H9 (cell line): Measurements from ENCODE around the gene GPR176. TPM values are rescaled to one million over a fixed set of nuclear protein-coding genes. Genes with fewer than 3 reads are reported as not detected.
A peak's percentile ranks its signal among the peaks of the same experiment; 100 is the strongest.

Experiments used
- DNase-seq: peaks from one replicate; pipeline ENCODE4 v3.0.0-alpha.2; 2017
- H2AFZ ChIP-seq: one replicate; pipeline ENCODE4 v1.6.1; 2013; ENCODE audit warnings: mild to moderate bottlenecking, low read length, control low read depth, moderate library complexity
- H2AK5ac ChIP-seq: 2 replicates; pipeline ENCODE4 v1.6.1; 2013; ENCODE audit warnings: low read length, control low read depth, mixed read lengths; ENCODE audit not compliant: insufficient read length
- H2BK120ac ChIP-seq: one replicate; pipeline ENCODE4 v1.6.1; 2013; ENCODE audit warnings: low read depth, mild to moderate bottlenecking, low read length, control low read depth, inconsistent platforms; ENCODE audit not compliant: poor library complexity, severe bottlenecking
- H2BK12ac ChIP-seq: 2 replicates; pipeline ENCODE4 v1.6.1; 2013; ENCODE audit warnings: low read length, control low read depth, mixed read lengths, low read depth; ENCODE audit not compliant: insufficient read length
- H2BK15ac ChIP-seq: 2 replicates; pipeline ENCODE4 v1.6.1; 2013; ENCODE audit warnings: low read depth, low read length, control low read depth
- H2BK20ac ChIP-seq: one replicate; pipeline ENCODE4 v1.6.1; 2013; ENCODE audit warnings: low read depth, mild to moderate bottlenecking, low read length, control low read depth, inconsistent platforms; ENCODE audit not compliant: poor library complexity, severe bottlenecking
- H2BK5ac ChIP-seq: 2 replicates; pipeline ENCODE4 v1.6.1; 2013; ENCODE audit warnings: low read length, control low read depth, mixed read lengths; ENCODE audit not compliant: insufficient read length
- H3K14ac ChIP-seq: 2 replicates; pipeline ENCODE4 v1.6.1; 2013; ENCODE audit warnings: low read length, control low read depth; ENCODE audit not compliant: insufficient read depth
- H3K18ac ChIP-seq: 2 replicates; pipeline ENCODE4 v1.6.1; 2013; ENCODE audit warnings: low read depth, mild to moderate bottlenecking, mixed read lengths, low read length, control low read depth; ENCODE audit not compliant: insufficient read length
- H3K23ac ChIP-seq: 2 replicates; pipeline ENCODE4 v1.6.1; 2013; ENCODE audit warnings: low read length, control low read depth, mixed read lengths, low read depth; ENCODE audit not compliant: insufficient read length
- H3K23me2 ChIP-seq: 2 replicates; pipeline ENCODE4 v1.6.1; 2013; ENCODE audit warnings: low read depth, mild to moderate bottlenecking, mixed read lengths, low read length, control low read depth; ENCODE audit not compliant: insufficient read length, poor library complexity, severe bottlenecking
- H3K27ac ChIP-seq: 2 replicates; pipeline ENCODE4 v1.5.1; 2013; ENCODE audit warnings: low read length, control low read depth, mixed read lengths, low read depth; ENCODE audit not compliant: insufficient read length
- H3K27me3 ChIP-seq: 2 replicates; pipeline ENCODE4 v1.6.1; 2013; ENCODE audit warnings: low read length, control low read depth, inconsistent platforms; ENCODE audit not compliant: insufficient read depth
- H3K4ac ChIP-seq: 2 replicates; pipeline ENCODE4 v1.6.1; 2013; ENCODE audit warnings: low read depth, mild to moderate bottlenecking, control low read depth, inconsistent platforms, low read length, moderate library complexity
- H3K4me1 ChIP-seq: 2 replicates; pipeline ENCODE4 v1.6.1; 2013; ENCODE audit warnings: low read length, control low read depth, inconsistent platforms; ENCODE audit not compliant: insufficient read depth
- H3K4me2 ChIP-seq: 2 replicates; pipeline ENCODE4 v1.6.1; 2013; ENCODE audit warnings: low read length, control low read depth, mixed read lengths; ENCODE audit not compliant: insufficient read length, insufficient read depth
- H3K56ac ChIP-seq: 2 replicates; pipeline ENCODE4 v1.6.1; 2013; ENCODE audit warnings: low read depth, mild to moderate bottlenecking, mixed read lengths, low read length, control low read depth; ENCODE audit not compliant: insufficient read length
- H3K79me1 ChIP-seq: 2 replicates; pipeline ENCODE4 v1.6.1; 2013; ENCODE audit warnings: low read depth, mild to moderate bottlenecking, moderate library complexity, low read length, control low read depth, inconsistent platforms; ENCODE audit not compliant: insufficient read depth, poor library complexity, severe bottlenecking
- H3K79me2 ChIP-seq: 2 replicates; pipeline ENCODE4 v1.6.1; 2013; ENCODE audit warnings: low read length, control low read depth, inconsistent platforms; ENCODE audit not compliant: insufficient read depth
- H3K9ac ChIP-seq: 2 replicates; pipeline ENCODE4 v1.6.1; 2013; ENCODE audit warnings: low read length, control low read depth, mixed read lengths; ENCODE audit not compliant: insufficient read length; ENCODE audit errors: extremely low read depth
- H3K9me3 ChIP-seq: one replicate; pipeline ENCODE4 v1.6.1; 2013; ENCODE audit warnings: low read depth, low read length, inconsistent platforms; ENCODE audit not compliant: control insufficient read depth
- H3T11ph ChIP-seq: one replicate; pipeline ENCODE4 v1.6.1; 2013; ENCODE audit warnings: mild to moderate bottlenecking, low read length, control low read depth, inconsistent platforms
- H4K20me1 ChIP-seq: one replicate; pipeline ENCODE4 v1.6.1; 2013; ENCODE audit not compliant: control insufficient read depth, insufficient read length, insufficient read depth
- H4K5ac ChIP-seq: 2 replicates; pipeline ENCODE4 v1.6.1; 2013; ENCODE audit warnings: low read depth, mild to moderate bottlenecking, mixed read lengths, low read length, control low read depth; ENCODE audit not compliant: insufficient read length
- H4K8ac ChIP-seq: replicated peaks from 2 replicates; pipeline ENCODE4 v1.6.1; 2013; ENCODE audit warnings: low read length, control low read depth, mixed read lengths, low read depth; ENCODE audit not compliant: insufficient read length
- H4K91ac ChIP-seq: 2 replicates; pipeline ENCODE4 v1.6.1; 2013; ENCODE audit warnings: low read depth, mild to moderate bottlenecking, moderate library complexity, mixed read lengths, low read length, control low read depth; ENCODE audit not compliant: insufficient read length
- H3K27ac Mint-ChIP-seq, 3 experiments: 2 replicates in 2 of 3; 3 replicates in 1 of 3; pipeline ENCODE4 v1.8.0; 2020 to 2021; ENCODE audit warnings: mixed read lengths in 3 of 3, mild to moderate bottlenecking in 1 of 3, moderate library complexity in 1 of 3
- H3K27me3 Mint-ChIP-seq: 2 replicates; pipeline ENCODE4 v1.8.0; 2021; ENCODE audit warnings: low read depth, mild to moderate bottlenecking, moderate library complexity, mixed read lengths
- H3K36me3 Mint-ChIP-seq, 3 experiments: 2 replicates in 2 of 3; 3 replicates in 1 of 3; pipeline ENCODE4 v1.8.0; 2020 to 2021; ENCODE audit warnings: low read depth in 3 of 3, mixed read lengths in 3 of 3; ENCODE audit not compliant: insufficient read depth in 1 of 3
- H3K4me1 Mint-ChIP-seq, 2 experiments: 2 replicates each; pipeline ENCODE4 v1.8.0; 2020; ENCODE audit warnings: mixed read lengths in 2 of 2
- H3K4me3 Mint-ChIP-seq, 2 experiments: 2 replicates in 1 of 2; 3 replicates in 1 of 2; pipeline ENCODE4 v1.8.0; 2020 to 2021; ENCODE audit warnings: mild to moderate bottlenecking in 2 of 2, mixed read lengths in 2 of 2, moderate library complexity in 1 of 2
- H3K9me3 Mint-ChIP-seq, 2 experiments: 2 replicates in 1 of 2; 3 replicates in 1 of 2; pipeline ENCODE4 v1.8.0; 2020; ENCODE audit warnings: mild to moderate bottlenecking in 2 of 2, mixed read lengths in 2 of 2, moderate library complexity in 1 of 2
- WGBS: extraction: QIAGEN DNeasy Blood & Tissue Kit; methylation state at CpG from one replicate; pipeline ENCODE4 v1.1.7; 2013; ENCODE audit warnings: missing lambda C conversion rate, low lambda C conversion rate, mixed read lengths; ENCODE audit not compliant: insufficient read length; ENCODE audit errors: extremely low coverage; 5-methylcytosine and 5-hydroxymethylcytosine counted together
- total RNA-seq: library from RNA; stranded (reverse); gene quantifications from 2 replicates; pipeline ENCODE4 v1.2.1, GENCODE V29; 2021
- TF ChIP-seq, protein P1 (sequence below): fragments of 200-600 bp; sonication (generic); conservative IDR thresholded peaks from 3 replicates; pipeline ENCODE4 v1.8.0; 2021; ENCODE audit warnings: antibody characterized with exemption, mild to moderate bottlenecking

GPR176 gene
- total RNA-seq, 1 experiment from 2014 or later = 132 TPM

DNA sequence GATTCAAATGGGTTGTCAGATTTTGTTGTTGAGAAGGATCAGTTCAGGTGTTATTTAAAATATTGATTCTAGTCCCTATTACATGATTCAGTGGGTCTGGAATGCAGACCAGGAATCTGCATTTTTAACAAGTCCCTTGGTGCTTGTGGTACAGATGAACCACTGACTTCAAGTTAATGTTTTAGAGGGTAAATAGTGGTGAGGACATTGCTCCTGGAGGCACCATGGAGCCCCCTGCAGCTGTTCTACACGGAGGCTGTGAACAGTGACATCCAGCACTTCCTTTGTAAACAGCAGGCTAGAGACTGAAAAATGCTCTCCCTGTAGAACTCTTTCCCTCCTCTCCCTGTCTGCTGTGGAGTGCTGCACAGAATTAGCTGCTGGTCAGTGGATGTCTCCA, 132.6 kb downstream of the GPR176 start:
- Mint-ChIP-seq H3K36me3 (peaks cover 0 to 4% (median 0%) of the 10 kb centered on the region in 3 experiments; a peak in 1 of 7 replicates), H3K27me3 (no peaks in the 10 kb centered on the region), H3K4me3 (no peak overlapping the region), H3K9me3 (no peaks in the 10 kb centered on the region), H3K27ac (peak overlapping the region in 2 of 3 experiments; percentile 70 to 90; a peak in 2 of 7 replicates), H3K4me1 (peaks cover 67 to 68% of the 10 kb centered on the region in 2 experiments)
- no peak overlapping the region for H2BK120ac ChIP-seq
- no peak overlapping the region for H2BK5ac ChIP-seq
- H3K4me2 ChIP-seq = no peak overlapping the region
- no peak overlapping the region for H2BK12ac ChIP-seq
- H4K91ac ChIP-seq = no peak overlapping the region
- no peak overlapping the region for H3K14ac ChIP-seq
- H2AFZ ChIP-seq = no peak overlapping the region
- no peak overlapping the region for H2BK15ac ChIP-seq
- no peaks in the 10 kb centered on the region for H3K27me3 ChIP-seq
- no peak overlapping the region for H2AK5ac ChIP-seq
- no peaks in the 10 kb centered on the region for H3K9me3 ChIP-seq
- H3K23me2 ChIP-seq = peaks cover 6% of the 10 kb centered on the region
- DNase-seq = no peak
- H3K23ac ChIP-seq = no peak overlapping the region
- no CpG with 5 or more reads among the region's 1 CpG for WGBS
- H3K4ac ChIP-seq = no peak overlapping the region
- no peak overlapping the region for H3K9ac ChIP-seq
- H3K18ac ChIP-seq = no peak overlapping the region
- no peak overlapping the region for H3K27ac ChIP-seq
- no peak overlapping the region for H3K56ac ChIP-seq
- H3K4me1 ChIP-seq = peaks cover 23% of the 10 kb centered on the region
- TF ChIP-seq, protein P1, sequence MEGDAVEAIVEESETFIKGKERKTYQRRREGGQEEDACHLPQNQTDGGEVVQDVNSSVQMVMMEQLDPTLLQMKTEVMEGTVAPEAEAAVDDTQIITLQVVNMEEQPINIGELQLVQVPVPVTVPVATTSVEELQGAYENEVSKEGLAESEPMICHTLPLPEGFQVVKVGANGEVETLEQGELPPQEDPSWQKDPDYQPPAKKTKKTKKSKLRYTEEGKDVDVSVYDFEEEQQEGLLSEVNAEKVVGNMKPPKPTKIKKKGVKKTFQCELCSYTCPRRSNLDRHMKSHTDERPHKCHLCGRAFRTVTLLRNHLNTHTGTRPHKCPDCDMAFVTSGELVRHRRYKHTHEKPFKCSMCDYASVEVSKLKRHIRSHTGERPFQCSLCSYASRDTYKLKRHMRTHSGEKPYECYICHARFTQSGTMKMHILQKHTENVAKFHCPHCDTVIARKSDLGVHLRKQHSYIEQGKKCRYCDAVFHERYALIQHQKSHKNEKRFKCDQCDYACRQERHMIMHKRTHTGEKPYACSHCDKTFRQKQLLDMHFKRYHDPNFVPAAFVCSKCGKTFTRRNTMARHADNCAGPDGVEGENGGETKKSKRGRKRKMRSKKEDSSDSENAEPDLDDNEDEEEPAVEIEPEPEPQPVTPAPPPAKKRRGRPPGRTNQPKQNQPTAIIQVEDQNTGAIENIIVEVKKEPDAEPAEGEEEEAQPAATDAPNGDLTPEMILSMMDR = no peak
- no peaks in the 10 kb centered on the region for H4K20me1 ChIP-seq
- no peaks in the 10 kb centered on the region for H3K79me1 ChIP-seq
- no peak overlapping the region for H3T11ph ChIP-seq
- no peaks in the 10 kb centered on the region; the same call in 1 of the 2 replicates for H3K79me2 ChIP-seq
- H2BK20ac ChIP-seq = no peak overlapping the region
- no peak overlapping the region for H4K5ac ChIP-seq
- no peak overlapping the region for H4K8ac ChIP-seq
